ENCODE measurements around the gene DPM2.

Gene DPM2

GRCh38 chr9:127972236-127972871, 34.7 kb upstream of the DPM2 start:
- DNase-seq = no peak

DNA sequence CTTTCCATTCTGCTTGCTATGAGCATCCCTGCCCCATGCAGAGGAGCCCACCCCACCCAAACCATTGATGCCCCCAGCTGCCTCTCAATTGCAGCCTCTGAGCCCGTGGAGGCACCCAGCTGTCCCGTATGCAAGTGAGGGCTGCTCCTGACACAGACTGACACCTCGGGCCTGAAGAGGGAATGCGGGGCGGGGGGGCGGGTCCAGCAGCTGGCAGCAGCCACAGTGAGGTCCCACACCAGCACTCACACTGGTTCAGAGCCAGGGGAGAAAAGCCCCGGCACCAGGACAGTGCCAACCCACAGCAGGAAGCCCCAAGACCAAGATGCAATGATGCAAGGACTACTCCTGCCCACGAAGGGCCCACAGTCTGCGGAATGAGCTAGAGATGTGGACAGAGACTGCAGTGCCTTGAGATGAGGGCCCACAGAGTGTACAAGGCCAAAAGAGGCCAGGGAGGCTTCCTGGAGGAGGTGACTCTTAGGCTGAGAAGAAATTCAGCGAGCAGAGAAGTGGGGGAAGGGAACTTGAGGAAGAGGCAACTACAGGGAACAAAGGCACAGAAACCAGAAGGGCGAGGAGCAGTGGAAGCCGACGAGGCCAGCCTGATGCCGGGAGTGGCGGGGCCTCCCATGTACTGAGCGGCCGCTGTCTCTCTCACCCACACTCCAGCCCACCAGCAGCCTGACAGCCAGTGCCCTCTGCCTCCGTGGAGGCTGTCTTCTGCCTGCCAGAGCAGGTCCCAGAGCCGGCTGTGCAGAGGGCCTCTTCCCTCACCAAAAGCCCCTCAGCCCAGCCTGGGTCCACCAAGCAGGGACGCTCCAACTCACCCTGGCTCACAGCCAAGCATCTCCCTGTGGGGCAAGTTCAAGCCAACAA, 33.9 kb upstream of the DPM2 start:
- no peak for DNase-seq

- DNase-seq = peak; percentile 36
Measured at GRCh38 chr9:127970401-127971313, 33.0 kb upstream of the DPM2 start.

DNA sequence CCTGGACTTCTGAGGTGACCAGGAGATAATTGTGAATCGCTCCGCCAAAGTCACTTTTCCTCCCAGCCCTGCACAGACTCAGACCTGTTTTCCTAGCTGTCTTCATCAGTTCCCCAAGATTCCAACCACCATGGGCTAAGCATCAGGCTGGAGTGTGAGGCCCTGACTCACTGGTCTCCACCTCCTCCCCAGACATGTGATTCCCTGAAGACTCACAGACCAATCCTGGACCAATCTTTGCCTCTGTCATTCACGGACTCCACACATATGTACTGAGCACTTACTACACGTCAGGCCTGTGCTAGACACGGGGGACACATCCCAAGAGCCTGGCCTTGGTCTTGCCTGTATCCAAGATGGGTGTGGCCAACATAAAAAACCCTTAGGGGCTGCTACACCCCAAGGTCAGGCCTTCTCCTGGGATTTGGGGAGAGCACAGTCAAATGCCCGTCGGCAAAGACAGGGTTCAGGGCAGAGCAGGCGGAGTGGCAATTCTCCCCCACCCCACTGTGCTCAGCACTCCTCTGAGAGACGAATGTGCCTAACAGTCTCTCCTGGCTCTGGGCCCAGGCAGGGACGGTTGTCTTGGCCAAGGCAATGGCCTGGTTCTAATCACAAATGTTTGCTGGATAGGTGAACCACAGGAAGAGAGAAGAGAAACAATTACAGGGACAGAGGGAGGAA, 31.2 kb upstream of the DPM2 start:
- peak; percentile 68 for DNase-seq

- DNase-seq = no peak
Measured at GRCh38 chr9:127968042-127968441, 30.4 kb upstream of the DPM2 start.

DNA sequence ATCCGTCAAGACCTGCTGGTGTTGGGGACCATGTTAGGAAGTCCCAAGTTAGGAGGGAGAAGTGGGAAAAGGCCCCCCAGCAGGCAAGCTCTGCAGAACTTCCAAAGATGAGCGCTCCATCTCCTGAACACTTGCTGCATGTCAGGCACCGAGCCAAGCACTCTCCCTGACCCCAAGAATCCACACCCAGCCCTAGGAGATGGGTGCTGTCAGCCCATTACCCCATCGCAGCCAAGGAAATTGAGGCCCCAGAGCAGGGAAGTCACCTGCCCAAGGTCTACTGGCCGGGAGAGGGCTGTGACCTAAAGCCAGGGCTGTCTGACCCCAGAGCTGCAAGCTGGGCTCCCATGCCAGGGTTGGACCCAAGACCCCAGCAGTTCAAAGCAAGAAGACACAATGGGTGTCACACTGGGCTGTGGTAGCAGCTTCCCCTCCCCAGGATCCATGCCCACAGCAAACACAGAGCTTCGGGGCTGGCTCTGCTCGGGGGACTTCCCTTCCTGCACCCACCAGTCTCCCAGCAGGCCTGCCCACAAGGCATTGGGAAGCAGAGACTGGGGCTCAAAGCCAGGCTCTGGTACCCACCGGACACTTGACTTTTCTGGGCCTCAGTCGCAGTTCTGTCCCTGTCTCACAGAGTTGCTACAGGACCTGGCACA, 29.6 kb upstream of the DPM2 start:
- DNase-seq = no peak

- DNase-seq = peak; percentile 42
Measured at GRCh38 chr9:127966416-127967150, 28.9 kb upstream of the DPM2 start.

GRCh38 chr9:127965953-127966352, 28.3 kb upstream of the DPM2 start:
- DNase-seq = no peak

GRCh38 chr9:127963359-127964064, 25.9 kb upstream of the DPM2 start:
- no peak for DNase-seq

- no peak for DNase-seq
Measured at GRCh38 chr9:127963041-127963358, 25.3 kb upstream of the DPM2 start.

DNA sequence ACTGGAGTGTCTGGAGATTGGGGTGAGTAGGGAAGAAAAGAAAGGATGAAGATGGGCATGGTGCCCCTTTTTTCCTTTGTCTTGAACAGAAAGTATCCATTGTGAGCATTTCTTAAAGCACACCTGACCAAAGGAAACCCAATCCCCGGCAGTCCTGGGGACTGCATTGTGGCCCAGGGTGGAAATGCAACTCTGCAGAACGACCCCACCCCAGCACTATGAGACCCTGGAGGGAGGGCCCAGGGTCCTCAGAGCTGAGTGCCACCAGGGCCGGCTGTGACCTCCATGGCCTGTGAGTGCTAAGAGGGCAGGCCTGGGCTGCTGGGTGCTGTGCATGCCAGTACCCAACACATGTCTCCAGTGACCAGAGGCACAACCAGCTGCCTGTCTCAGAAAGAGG, 24.6 kb upstream of the DPM2 start:
- no peak for DNase-seq

- no peak for DNase-seq
Measured at GRCh38 chr9:127961613-127962155, 24.0 kb upstream of the DPM2 start.

DNA sequence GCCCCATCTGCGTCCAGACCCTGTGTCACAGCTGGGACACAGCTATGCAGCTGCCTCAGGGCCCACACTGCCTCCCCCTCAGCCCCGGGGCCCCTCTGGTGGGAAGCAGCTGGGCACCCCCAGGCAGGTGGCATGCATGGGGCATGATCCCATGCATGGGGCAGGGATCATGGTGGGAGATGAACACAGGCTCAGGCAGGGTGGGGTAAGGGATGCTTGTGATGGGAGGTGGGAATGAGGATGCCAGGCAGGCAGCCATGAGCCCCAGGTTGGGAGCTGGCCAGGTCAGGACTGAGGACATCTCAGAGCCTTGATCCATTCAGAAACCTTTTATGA, 23.5 kb upstream of the DPM2 start:
- no peak for DNase-seq

GRCh38 chr9:127960410-127961154, 22.9 kb upstream of the DPM2 start:
- no peak for DNase-seq

GRCh38 chr9:127959841-127960409, 22.3 kb upstream of the DPM2 start:
- no peak for DNase-seq

DNA sequence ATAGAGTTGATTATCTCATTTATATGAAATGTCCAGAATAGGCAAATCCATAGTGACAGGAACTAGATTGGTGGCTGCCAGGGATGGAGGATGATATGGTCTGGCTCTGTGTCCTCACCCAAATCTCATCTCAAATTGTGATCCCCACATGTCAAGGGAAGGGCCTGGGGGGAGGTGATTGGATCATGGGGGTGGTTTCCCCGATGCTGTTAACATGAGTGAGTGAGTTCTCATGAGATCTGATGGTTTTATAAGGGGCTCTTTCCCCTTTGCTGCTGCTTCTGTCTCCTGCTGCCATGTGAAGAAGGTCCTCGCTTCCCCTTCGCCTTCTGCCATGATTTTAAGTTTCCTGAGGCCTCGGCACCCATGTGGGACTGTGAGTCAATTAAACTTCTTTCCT, 21.7 kb upstream of the DPM2 start:
- no peak for DNase-seq

- DNase-seq = no peak
Measured at GRCh38 chr9:127958728-127959127, 21.1 kb upstream of the DPM2 start.

DNA sequence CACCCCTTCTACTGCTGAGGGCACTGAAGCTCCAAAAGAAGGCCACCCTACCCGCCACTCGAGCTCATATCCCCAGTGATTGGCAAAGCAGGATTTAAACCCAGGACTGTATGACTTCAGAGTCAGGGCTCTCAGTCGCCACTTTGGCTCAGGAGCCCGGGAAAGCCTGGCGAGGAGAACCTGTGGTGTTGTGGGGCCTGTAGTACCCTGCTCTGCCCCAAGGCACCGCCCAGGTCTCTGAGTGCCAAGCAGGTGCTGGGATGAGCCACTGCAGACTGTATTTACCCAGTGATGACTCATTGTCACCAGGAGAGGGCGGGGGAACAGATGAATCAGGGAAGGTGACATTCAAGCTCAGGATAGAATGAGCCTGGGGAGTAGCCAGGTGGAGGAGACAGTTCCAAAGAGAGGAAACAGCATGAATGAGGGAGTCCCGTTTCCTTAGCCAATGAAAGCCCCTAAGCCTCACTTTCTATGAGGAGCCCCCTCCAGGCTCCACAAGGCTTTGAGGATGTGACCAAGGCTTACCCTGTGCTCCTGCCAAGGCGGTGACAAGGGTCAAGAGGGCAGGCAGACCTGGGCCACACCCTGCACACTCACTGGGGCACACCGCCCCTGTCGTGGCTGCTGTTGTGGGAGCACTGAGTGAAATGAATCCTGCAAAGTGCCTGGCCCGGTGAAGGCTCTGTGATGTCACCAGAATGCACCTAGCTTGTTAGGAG, 17.8 kb upstream of the DPM2 start:
- DNase-seq = peak; percentile 89

DNA sequence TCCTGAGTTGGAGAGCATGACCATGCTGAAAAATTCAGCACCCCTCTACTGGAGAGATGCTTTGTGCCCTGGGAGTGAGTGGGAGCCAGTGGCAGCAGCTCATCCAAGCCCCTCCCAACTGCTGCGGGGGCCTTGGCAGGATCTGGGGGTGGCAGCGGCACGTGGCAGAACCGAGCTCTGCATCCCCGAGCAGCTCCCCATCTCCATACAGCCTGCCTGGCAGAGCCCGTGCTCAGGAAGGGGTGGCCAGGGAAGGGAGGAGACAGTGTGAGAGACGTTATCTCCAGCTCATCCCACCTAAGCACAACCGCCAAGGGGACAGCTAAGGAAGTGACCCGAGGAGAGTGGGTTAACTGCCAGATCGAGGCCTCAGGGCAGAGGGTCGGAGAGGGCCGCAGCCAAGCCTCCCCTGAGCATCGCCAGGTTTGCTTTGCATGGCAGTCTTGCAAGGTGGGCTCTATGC, 17.2 kb upstream of the DPM2 start:
- DNase-seq = no peak
